Measurements from ENCODE around the gene KIAA1191. TPM values are rescaled to one million over a fixed set of nuclear protein-coding genes. Genes with fewer than 3 reads are reported as not detected.

Gene KIAA1191
- total and polyA plus RNA-seq, 2 of the 8 experiments (the other 6 are each of a cell fraction or from before 2014, with no cell fraction given) = 86.4 to 88.0 TPM

GRCh38 chr5:176361437-176362232, at the start of gene KIAA1191 (continued):
- TF ChIP-seq CTCF (IDR thresholded peaks at IDR 0.05; ENCODE audit: control extremely low read depth in 1 of 3, insufficient read depth in 1 of 3, low read depth in 1 of 3, low read length in 3 of 3) (peak in 1 of 3 experiments; percentile 5; a peak in 2 of 4 replicates), BACH1 (IDR thresholded peaks at IDR 0.05; ENCODE audit: low read length) (peak; percentile 78), TEAD4 (IDR thresholded peaks at IDR 0.05; ENCODE audit: low read depth, low read length) (no peak), CHD1 (IDR thresholded peaks at IDR 0.05; ENCODE audit: low read depth, low read length) (no peak), EP300 (IDR thresholded peaks at IDR 0.05; ENCODE audit: borderline replicate concordance in 1 of 2, low read depth in 2 of 2, low read length in 2 of 2) (no peak), CHD2 (IDR thresholded peaks at IDR 0.05; ENCODE audit: low read length) (peak; percentile 98), MAX (IDR thresholded peaks at IDR 0.05) (0 out of 2 replicates have a peak, but pooled peaks have one; percentile 36), TCF12 (IDR thresholded peaks at IDR 0.05; ENCODE audit: low read depth, low read length) (0 out of 2 replicates have a peak, but pooled peaks have one; percentile 2), RBBP5 (IDR thresholded peaks at IDR 0.05; ENCODE audit: borderline replicate concordance, low read depth, low read length) (peak; percentile 92; the same call in 1 of the 2 replicates), NRF1 (IDR thresholded peaks at IDR 0.05; ENCODE audit: low read depth, low read length) (no peak), KDM4A (IDR thresholded peaks at IDR 0.05; ENCODE audit: low read depth, low read length, severe bottlenecking) (peak; percentile 95), SP1 (IDR thresholded peaks at IDR 0.05; ENCODE audit: low read depth, low read length) (no peak), RFX5 (IDR thresholded peaks at IDR 0.05; ENCODE audit: borderline replicate concordance, low read depth, low read length) (no peak), USF2 (IDR thresholded peaks at IDR 0.05; ENCODE audit: low read length) (no peak; the same call in 1 of the 2 replicates), ASH2L (IDR thresholded peaks at IDR 0.05; ENCODE audit: low read length) (peak; percentile 96), JUND (IDR thresholded peaks at IDR 0.05; ENCODE audit: low read length) (no peak), SIN3A (conservative IDR thresholded peaks at IDR 0.05 in 1 of 2, IDR thresholded peaks at IDR 0.05 in 1 of 2; ENCODE audit: low read depth in 1 of 2, low read length in 2 of 2) (peak; percentile 42 to 67; a peak in 1 of 4 replicates), TAF1 (IDR thresholded peaks at IDR 0.05; ENCODE audit: low read depth, low read length) (peak; percentile 87), YY1 (IDR thresholded peaks at IDR 0.05; ENCODE audit: low read depth, low read length) (peak; percentile 4; the same call in 1 of the 2 replicates)
